ENCODE data around the gene GCK. TPM values are rescaled to one million over a fixed set of nuclear protein-coding genes. Genes with fewer than 3 reads are reported as not detected.

The GCK gene
- total RNA-seq, 1 experiment from 2014 or later: not detected

DNA sequence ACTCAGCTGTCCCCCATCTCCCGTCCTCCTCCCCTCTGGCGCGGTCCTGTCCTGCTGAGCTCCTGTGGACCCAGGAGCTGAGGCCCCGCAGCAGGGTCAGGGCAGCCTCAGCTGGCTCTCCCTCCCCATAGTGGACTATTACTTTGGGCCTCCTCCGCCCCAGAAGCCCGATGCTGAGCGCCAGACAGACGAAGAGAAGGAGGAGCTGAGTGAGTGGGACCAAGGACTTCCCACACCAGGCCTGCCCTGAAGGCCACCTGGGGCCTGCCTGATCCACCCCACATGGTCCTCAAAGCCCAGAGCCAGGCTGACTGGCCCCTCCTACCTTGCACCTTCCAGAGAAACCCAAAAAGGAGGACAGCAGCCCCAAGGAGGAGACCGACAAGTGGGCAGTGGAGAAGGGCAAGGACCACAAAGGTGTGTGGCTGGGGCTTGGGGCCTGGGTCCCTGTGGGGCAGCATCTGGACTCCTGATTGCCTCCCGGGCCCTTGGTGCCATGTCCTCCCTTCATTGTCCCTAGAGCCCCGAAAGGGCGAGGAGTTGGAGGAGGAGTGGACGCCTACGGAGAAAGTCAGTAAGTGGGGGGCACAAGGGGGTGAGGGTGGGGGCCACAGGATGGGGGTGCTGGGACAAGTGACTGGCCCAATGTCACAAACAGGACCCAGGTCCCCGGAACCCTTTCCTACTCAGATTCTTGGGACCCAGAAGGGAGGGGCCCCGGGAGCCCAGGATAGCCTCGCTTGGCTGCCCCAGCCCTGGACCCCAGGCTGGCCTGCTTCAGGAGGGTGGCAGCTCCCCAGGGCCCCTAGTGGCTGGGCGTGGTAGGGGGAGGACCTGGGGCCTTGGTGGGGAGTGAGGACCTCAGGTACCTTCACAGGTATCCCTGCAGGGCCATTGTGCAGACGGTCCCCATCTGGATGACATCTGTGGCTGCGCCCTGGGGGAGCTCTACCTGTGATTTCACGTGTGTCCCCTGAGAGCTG lies 80.2 kb downstream of the GCK start:
- no TSS peak for BruUV-seq (replicated peaks)

GRCh38 chr7:44107961-44108767 lies 81.1 kb downstream of the GCK start:
- TF ChIP-seq, protein P1, sequence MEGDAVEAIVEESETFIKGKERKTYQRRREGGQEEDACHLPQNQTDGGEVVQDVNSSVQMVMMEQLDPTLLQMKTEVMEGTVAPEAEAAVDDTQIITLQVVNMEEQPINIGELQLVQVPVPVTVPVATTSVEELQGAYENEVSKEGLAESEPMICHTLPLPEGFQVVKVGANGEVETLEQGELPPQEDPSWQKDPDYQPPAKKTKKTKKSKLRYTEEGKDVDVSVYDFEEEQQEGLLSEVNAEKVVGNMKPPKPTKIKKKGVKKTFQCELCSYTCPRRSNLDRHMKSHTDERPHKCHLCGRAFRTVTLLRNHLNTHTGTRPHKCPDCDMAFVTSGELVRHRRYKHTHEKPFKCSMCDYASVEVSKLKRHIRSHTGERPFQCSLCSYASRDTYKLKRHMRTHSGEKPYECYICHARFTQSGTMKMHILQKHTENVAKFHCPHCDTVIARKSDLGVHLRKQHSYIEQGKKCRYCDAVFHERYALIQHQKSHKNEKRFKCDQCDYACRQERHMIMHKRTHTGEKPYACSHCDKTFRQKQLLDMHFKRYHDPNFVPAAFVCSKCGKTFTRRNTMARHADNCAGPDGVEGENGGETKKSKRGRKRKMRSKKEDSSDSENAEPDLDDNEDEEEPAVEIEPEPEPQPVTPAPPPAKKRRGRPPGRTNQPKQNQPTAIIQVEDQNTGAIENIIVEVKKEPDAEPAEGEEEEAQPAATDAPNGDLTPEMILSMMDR (IDR thresholded peaks at IDR 0.05; ENCODE audit: insufficient read depth in 1 of 2, low read depth in 1 of 2, low read length in 1 of 2, severe bottlenecking in 1 of 2, unreplicated experiment in 1 of 2): no peak
- H3K9me3 ChIP-seq: no peaks in the 10 kb centered on the region
- no peaks in the 10 kb centered on the region; the same call in 1 of the 2 replicates for H3K27me3 ChIP-seq (replicated peaks; ENCODE audit: control insufficient read depth, insufficient read depth, low read length)
- intact Hi-C loops (cut with micrococcal nuclease; ENCODE audit: unreplicated experiment): no loop called here
- Mint-ChIP-seq H3K9me3 (ENCODE audit: unreplicated experiment) (no peaks in the 10 kb centered on the region), H3K4me1 (ENCODE audit: low read depth, unreplicated experiment) (no peaks in the 10 kb centered on the region), H3K27me3 (ENCODE audit: insufficient read depth, unreplicated experiment) (no peaks in the 10 kb centered on the region), H3K27ac (ENCODE audit: unreplicated experiment) (no peak overlapping the region), H3K4me3 (ENCODE audit: unreplicated experiment) (no peak overlapping the region), H3K36me3 (ENCODE audit: insufficient read depth, unreplicated experiment) (peaks cover 15% of the 10 kb centered on the region)
- H3K4me1 ChIP-seq: no peaks in the 10 kb centered on the region
- DNase-seq: no peak
- H3K36me3 ChIP-seq (ENCODE audit: control insufficient read depth, insufficient read depth, low read length): no peaks in the 10 kb centered on the region; the same call in 1 of the 2 replicates
- ChIA-PET POLR2A (no interaction called here), CTCF (no interaction called here)
- BruUV-seq (replicated peaks): no TSS peak
- no peak overlapping the region for H3K4me3 ChIP-seq (ENCODE audit: low read depth, low read length)

More for the DNA sequence above, 80.2 kb downstream of the GCK start:
- no peak overlapping the region for H3K4me3 Mint-ChIP-seq (ENCODE audit: unreplicated experiment)
- TF ChIP-seq, protein P1 (IDR thresholded peaks at IDR 0.05; ENCODE audit: insufficient read depth in 1 of 2, low read depth in 1 of 2, low read length in 1 of 2, severe bottlenecking in 1 of 2, unreplicated experiment in 1 of 2): peak in 1 of 2 experiments; percentile 11
- H3K4me1 Mint-ChIP-seq (ENCODE audit: low read depth, unreplicated experiment): no peaks in the 10 kb centered on the region
- CTCF ChIA-PET: no interaction called here
- Histone ChIP-seq H3K9me3 (no peaks in the 10 kb centered on the region), H3K4me1 (no peaks in the 10 kb centered on the region), H3K4me3 (ENCODE audit: low read depth, low read length) (no peak overlapping the region), H3K27me3 (replicated peaks; ENCODE audit: control insufficient read depth, insufficient read depth, low read length) (no peaks in the 10 kb centered on the region; the same call in 1 of the 2 replicates), H3K36me3 (ENCODE audit: control insufficient read depth, insufficient read depth, low read length) (no peaks in the 10 kb centered on the region; the same call in 1 of the 2 replicates)
- DNase-seq: peak; percentile 28 to 33
- H3K27me3 Mint-ChIP-seq (ENCODE audit: insufficient read depth, unreplicated experiment): no peaks in the 10 kb centered on the region
- POLR2A ChIA-PET: no interaction called here
- intact Hi-C loops (cut with micrococcal nuclease; ENCODE audit: unreplicated experiment): no loop called here
- H3K36me3 Mint-ChIP-seq (ENCODE audit: insufficient read depth, unreplicated experiment): peaks cover 15% of the 10 kb centered on the region
- no peaks in the 10 kb centered on the region for H3K9me3 Mint-ChIP-seq (ENCODE audit: unreplicated experiment)
- H3K27ac Mint-ChIP-seq (ENCODE audit: unreplicated experiment): no peak overlapping the region
